Upper lobe of right lung (tissue), 1 donor: ENCODE data around the gene SMARCAD1. TPM values are rescaled to one million over a fixed set of nuclear protein-coding genes. Genes with fewer than 3 reads are reported as not detected.
"Not testable (repeated sequence)": the region's sequence is repeated elsewhere in the genome, so short reads cannot be mapped to it uniquely, and the experiment has no call there.

Source experiments
- ATAC-seq: fragments of 200-7000 bp; cut with Tn5 transposase; one replicate; pipeline ENCODE4 v1.9.1; 2020; ENCODE audit warnings: mild to moderate bottlenecking, moderate library complexity
- DNase-seq: peaks from one replicate; pipeline ENCODE4 v3.0.0-alpha.2; 2020
- H3K27ac ChIP-seq: fragments of 200-600 bp; one replicate; pipeline ENCODE4 v1.8.0; 2022
- H3K27me3 ChIP-seq: fragments of 200-600 bp; one replicate; pipeline ENCODE4 v1.8.0; 2022; ENCODE audit warnings: mild to moderate bottlenecking
- H3K36me3 ChIP-seq: fragments of 200-600 bp; one replicate; pipeline ENCODE4 v1.8.0; 2022
- H3K4me1 ChIP-seq: fragments of 200-600 bp; one replicate; pipeline ENCODE4 v1.8.0; 2022
- H3K4me3 ChIP-seq: fragments of 200-600 bp; one replicate; pipeline ENCODE4 v1.8.0; 2022; ENCODE audit warnings: mild to moderate bottlenecking
- H3K9me3 ChIP-seq: fragments of 200-600 bp; one replicate; pipeline ENCODE4 v1.8.0; 2022
- CTCF ChIP-seq: fragments of 200-600 bp; IDR thresholded peaks from one replicate; pipeline ENCODE4 v1.8.0; 2022; ENCODE audit warnings: antibody characterized with exemption
- intact Hi-C: fragments of 100-400 bp; cut with DNase I; formaldehyde crosslinking; loops from one replicate; pipeline ENCODE4 v1.11.0; 2022
- total RNA-seq: library from RNA; stranded (reverse); fragmentation: NEBNext Ultra II Directional; extraction: Animal tissue kit (Norgen Biotek cat#: 25700); gene quantifications from one replicate; pipeline ENCODE4 v1.2.1, GENCODE V29; 2021
- donor health status: DM: no; HTN: yes; CAD: no; lungs with severe emphysema.

The SMARCAD1 gene
- total RNA-seq, 1 donor from 2014 or later: 21.0 TPM

- TF ChIP-seq CTCF: no peak
- Histone ChIP-seq H3K9me3 (no peaks in the 10 kb centered on the region), H3K27me3 (no peaks in the 10 kb centered on the region), H3K36me3 (no peaks in the 10 kb centered on the region), H3K27ac (no peak overlapping the region), H3K4me1 (no peaks in the 10 kb centered on the region), H3K4me3 (no peak overlapping the region)
- no peak for DNase-seq
- ATAC-seq: no peak
- intact Hi-C loops: no loop called here
Measured at GRCh38 chr4:94334476-94334875, 126.8 kb downstream of the SMARCAD1 start.

- no peak for TF ChIP-seq CTCF
- no peak for DNase-seq
- H3K36me3 ChIP-seq: no peaks in the 10 kb centered on the region
Measured at GRCh38 chr4:94334962-94335361, 127.3 kb downstream of the SMARCAD1 start.

GRCh38 chr4:94336303-94336702, 128.6 kb downstream of the SMARCAD1 start:
- intact Hi-C loops: no loop called here
- Histone ChIP-seq H3K9me3 (no peaks in the 10 kb centered on the region), H3K36me3 (no peaks in the 10 kb centered on the region), H3K27me3 (no peaks in the 10 kb centered on the region), H3K4me3 (no peak overlapping the region), H3K4me1 (no peaks in the 10 kb centered on the region), H3K27ac (no peak overlapping the region)
- DNase-seq (no peak), ATAC-seq (no peak)
- no peak for TF ChIP-seq CTCF

More at GRCh38 chr4:94334962-94335361, 127.3 kb downstream of the SMARCAD1 start:
- ATAC-seq: peak; percentile 81
- Histone ChIP-seq H3K27ac (no peak overlapping the region), H3K27me3 (no peaks in the 10 kb centered on the region), H3K4me1 (no peaks in the 10 kb centered on the region), H3K4me3 (no peak overlapping the region), H3K9me3 (no peaks in the 10 kb centered on the region)
- intact Hi-C loops: no loop called here

GRCh38 chr4:94336791-94337190, 129.1 kb downstream of the SMARCAD1 start:
- ATAC-seq, H3K27ac ChIP-seq, intact Hi-C loops, H3K9me3 ChIP-seq, H3K36me3 ChIP-seq, H3K27me3 ChIP-seq, H3K4me1 ChIP-seq, H3K4me3 ChIP-seq, DNase-seq: not testable (repeated sequence)

GRCh38 chr4:94338681-94339351, 131.2 kb downstream of the SMARCAD1 start:
- ATAC-seq: no peak
- Histone ChIP-seq H3K36me3 (no peaks in the 10 kb centered on the region), H3K4me3 (no peak overlapping the region), H3K27ac (no peak overlapping the region), H3K4me1 (no peaks in the 10 kb centered on the region), H3K27me3 (no peaks in the 10 kb centered on the region), H3K9me3 (no peaks in the 10 kb centered on the region)
- intact Hi-C loops: no loop called here
- TF ChIP-seq CTCF: no peak
- no peak for DNase-seq

- ATAC-seq (peak; percentile 68), DNase-seq (peak; percentile 55)
- TF ChIP-seq CTCF: no peak
- Histone ChIP-seq H3K4me3 (no peak overlapping the region), H3K9me3 (no peaks in the 10 kb centered on the region), H3K4me1 (no peaks in the 10 kb centered on the region), H3K27me3 (no peaks in the 10 kb centered on the region), H3K27ac (no peak overlapping the region), H3K36me3 (no peaks in the 10 kb centered on the region)
- intact Hi-C loops: no loop called here
Measured at GRCh38 chr4:94339779-94340178, 132.1 kb downstream of the SMARCAD1 start.

Other genes starting within 250 kb of the SMARCAD1 start
- 15.8 TPM for gene HPGDS, start 135.0 kb downstream of the SMARCAD1 start, total RNA-seq
- 82.8 TPM for gene PDLIM5, start 244.1 kb downstream of the SMARCAD1 start, total RNA-seq